ENCODE data around the gene IFI27.
"Not testable (repeated sequence)": the region's sequence is repeated elsewhere in the genome, so short reads cannot be mapped to it uniquely, and the experiment has no call there.

IFI27 gene

DNA sequence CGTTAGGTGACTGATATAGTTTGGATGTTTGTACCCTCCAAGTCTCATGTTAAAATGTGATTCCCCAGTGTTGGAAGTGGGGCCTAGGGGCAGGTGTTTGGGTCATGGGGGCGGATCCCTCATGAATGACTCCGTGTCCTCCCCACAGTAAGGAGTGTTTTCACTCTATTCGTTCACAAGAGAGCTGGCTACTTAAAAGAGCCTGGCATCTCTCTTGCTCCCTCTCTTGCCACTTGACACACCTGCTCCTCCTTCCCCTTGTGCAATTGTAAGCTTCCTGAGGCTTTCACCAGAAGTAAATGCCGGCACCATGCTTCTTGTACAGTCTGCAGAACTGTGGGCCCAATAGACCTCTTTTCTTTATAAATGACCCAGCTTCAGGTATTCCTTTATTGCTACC, 16.3 kb downstream of the IFI27 start:
- FAIRE-seq: no peak

DNA sequence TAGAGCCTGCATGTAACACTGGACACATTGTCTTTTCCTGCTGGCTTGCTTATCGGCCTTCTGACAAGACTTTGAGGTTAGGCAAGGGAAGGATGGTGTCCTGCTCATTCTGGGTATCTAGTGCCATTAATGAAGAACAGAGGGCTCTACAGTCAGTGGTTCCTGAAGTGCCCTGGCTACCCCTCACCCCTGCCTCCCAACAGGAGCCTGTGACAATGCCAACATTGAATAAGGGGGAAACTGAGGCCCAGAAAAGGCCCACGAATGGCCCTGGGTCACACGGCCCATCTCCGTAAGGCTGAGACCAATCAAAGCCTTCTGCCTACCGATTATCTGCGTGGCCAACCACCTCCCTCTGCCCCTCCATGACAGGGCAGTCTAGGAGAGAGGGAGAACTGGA, 16.8 kb downstream of the IFI27 start:
- FAIRE-seq: no peak

DNA sequence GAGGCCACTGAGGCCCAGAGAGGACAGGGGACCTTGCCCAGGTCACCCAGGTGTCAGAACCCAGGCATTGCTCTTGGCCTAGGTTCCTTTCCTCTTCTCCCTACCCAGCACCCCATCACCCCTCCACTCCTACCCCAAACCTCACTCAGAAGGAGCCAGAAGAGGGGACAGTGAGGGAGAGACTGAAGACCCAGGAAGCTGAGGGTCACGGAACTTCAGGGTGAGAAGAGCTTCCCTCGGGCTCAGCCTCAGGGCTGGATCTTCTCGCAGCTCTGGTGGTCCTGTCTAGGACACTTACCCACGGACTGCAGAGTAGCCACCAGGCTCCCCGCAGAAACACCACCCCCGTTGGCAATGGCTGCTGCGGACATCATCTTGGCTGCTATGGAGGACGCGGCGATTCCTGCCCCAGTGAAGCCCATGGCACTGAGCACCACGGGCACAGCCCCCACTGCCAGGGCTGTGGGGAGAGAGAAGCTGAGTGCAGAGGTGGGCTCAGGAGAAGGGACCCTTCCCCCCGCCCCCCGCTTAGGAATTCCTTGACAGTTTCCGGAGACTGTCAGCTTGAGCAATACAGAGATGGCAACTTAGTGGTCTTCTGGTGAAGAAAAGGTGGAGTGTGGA, 17.8 kb downstream of the IFI27 start:
- no peak for FAIRE-seq

DNA sequence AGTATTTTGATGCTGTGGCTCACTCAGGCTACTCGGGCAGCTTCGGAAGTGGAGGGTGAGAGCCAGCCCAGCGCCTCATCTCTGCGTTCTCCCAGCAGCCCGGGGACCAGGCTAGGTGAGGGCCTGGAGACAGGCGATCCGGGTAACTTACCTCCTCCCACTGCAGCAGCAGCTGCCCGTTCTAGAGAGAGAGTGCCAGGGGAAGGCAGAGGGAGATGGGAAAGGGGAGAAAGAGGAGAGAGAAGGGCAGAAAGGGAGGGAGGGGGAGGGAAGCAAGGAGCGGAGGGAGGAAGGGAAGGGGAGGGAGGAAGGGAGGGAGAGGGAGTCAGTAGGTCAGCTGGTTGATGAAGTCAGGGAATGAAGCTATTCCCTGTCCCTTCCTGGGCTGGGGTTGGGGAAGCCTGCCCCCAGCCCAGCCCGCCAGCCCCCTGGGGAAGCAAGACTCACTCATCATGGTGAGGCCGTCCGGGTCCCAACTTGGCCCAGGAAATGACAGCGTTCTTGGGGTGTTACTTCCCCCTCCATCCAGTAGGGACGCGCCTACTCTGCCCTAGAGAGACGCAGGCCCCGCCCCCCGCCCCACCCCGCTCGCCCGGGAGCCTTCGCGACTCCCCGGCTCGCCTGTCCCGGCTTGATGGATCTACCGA, 18.7 kb downstream of the IFI27 start, which contains the start of gene IFI27L2:
TSS of gene IFI27L2 (minus strand) at position 494 of the 647 bp plus-strand sequence. CDS start at position 454, 40 bp downstream.
- FAIRE-seq: no peak

DNA sequence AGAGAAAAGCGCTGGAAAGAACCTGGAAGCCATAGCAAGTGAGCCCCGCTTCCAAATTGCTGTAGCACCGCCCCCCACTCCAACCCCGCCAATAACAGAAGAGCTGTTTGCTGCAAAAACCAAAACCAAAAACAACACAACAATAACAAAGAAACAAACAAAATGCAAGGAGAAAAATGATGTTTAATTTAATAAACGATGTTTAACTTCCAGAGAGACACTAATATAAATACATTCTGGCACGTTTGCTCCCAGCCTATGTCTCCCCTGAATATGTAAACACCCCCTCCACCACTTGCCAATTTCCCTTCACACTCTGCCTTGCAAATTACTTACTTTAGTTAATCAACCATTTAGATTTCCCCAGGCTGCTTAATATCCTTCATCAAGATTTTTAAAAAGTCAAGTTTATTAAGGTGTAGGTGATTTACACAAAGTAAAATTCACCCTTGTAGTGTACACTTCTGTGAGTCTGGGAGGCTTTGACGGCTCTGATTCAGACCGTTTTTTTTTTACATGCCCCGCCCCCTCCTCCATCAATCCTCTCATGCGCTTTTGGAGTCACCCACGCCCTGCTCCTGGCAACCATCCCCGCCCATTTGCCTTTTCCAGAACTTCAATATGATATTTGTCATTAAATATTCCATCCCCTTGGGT, 19.4 kb downstream of the IFI27 start:
- FAIRE-seq: no peak

DNA sequence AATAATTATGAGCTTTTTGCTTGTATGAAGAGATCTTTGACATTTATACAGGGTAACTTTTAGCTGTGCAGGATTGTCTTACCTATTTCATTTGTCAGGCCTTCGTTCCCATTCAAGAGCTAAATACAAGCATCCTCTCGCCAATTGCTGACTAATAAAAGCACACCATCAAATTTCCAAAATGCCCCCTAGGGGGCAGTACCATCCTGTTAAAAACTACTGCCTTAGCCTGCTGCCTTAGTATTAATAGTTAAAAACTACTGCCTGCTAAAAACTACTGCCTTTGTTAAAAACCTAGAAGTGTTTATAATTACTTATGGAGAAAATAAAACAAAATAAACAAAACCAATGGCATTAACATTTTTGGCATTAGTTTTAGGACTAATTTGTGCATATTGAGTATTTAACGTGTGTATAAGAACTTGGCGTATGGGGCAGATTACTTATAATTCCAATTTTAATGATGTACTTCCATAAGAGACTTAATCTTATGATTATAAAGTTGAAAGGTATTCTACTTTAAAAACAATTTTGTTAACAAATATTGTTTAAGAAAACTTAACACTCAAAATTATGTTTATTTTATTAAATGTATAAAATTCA, 21.9 kb downstream of the IFI27 start:
- peak; percentile 93 for FAIRE-seq

DNA sequence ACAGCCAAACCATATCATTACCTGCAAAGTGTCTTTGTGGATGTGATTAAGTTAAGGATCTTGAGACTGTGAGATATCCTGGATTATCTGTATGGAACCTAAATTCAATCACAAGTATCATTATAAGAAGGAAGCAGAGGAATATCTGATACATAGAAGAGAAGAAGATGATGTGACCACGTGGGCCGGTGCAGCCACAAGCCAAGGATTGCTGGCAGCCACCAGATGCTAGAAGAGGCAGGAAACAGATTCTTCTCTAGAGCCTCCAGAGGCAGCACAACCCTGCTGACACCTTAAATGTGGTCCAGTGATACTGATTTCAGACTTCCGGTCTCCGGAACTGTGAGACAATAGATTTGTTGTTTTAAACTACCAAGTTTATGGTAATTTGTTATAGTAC, 24.9 kb downstream of the IFI27 start:
- no peak for FAIRE-seq

DNA sequence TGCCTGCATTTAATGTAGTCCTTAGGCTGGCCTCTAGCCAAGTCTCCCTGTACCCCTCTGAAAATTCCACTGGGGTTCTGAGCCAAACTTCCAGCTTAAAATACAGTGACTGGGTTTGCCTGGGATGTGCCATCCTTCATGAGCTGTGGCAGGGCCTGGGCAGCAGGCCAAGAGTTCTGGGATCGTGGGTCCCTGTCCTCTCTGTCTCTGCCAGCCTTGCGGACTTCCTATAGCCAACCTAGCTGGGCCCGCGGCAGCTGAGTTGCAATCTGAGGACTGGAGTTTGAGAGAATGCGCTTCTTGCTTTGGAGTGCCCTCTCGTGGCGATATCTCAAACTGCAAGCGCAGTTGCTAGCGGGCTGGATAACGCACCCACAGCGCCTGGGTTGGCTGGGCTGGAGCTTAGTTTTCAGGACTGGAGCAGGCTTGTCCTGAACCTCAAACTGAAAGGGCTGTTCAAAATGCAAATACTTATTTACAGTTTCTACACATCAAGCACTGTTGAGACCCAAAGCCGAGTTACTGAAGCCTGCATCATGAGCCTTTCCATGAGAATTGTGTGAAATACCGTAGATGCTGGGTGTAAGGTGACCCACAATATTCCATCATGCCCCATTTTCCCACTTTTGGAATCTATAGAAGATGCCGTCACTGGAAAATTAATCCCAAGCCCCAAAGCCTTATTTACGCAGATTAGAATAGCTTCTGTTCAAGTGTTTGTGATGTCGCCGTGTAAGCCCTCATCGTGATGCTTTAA, 26.2 kb downstream of the IFI27 start:
- FAIRE-seq: peak; percentile 90

DNA sequence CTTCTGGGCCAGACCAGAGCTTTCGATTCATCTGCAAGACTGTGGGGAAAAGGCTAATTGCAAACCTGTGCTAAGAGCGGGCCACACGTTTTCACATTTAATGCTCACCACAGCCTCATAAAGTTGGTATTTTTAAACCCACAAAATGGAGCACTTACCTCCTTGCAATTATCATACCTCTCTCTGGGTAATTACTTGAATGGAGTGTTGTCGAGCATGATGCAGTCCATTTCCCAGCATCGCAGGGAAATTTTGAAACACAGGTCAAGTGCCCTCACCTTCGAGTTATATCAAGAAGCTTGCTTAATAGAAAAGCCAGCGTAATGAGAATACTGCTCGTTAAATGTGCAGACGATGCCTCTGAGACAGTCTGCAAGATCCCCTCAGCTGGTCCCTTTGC, 27.7 kb downstream of the IFI27 start:
- no peak for FAIRE-seq

DNA sequence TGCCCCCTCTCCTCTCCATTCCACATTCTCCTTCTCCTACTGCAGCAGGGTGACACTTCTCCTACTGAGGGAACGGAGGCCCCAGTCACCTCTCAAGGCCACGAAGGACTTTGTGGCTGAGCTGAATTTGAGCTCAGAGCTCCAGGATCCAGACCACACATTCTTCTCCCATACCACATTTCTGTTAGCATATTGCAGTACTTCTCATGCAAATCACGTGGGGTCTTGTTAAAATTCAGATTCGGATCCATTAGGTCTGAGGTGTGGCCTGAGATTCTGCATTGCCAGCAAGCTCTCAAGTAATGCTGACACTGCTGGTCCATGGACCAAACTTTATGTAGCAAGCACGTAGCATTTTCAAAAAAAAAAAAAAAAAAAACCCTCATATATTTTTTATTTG, 28.5 kb downstream of the IFI27 start:
- FAIRE-seq: no peak

DNA sequence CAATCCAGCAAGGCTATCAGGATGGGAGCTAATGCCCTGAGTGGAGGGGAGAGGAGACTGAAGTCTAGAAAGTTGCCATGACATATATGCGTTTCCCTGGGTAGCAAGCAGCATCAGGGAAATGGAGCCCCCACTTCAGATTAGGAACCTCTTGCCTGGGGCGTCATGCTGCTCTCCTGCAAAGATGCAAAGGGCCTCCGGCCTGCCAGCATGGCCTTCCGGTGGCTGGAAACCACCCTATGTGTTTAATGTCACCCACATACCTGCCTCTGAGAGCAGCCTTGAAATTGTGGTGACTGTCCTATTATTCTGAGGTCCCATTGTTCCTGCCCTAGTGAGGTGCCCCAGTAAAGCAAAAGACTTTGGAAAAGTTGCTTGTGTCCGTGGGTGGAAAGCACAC, 28.9 kb downstream of the IFI27 start:
- no peak for FAIRE-seq

DNA sequence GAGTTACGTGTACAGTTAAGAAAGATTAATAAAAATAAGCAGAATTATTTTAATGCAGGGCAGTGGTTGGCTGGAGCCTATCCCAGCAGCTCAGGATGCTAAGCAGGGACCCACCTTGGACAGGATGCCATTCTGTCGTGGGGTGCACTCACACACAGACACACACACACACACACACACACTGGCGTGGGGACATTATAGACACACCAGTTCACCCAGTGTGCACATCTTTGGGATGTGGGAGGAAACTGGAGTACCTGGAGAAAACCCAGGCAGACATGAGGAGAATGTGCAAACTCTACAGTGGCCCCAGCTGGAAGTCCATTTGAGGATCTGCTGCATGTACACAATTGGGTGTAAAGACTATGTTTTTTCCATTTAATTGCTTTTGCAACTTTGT, 31.7 kb downstream of the IFI27 start:
- no peak for FAIRE-seq

DNA sequence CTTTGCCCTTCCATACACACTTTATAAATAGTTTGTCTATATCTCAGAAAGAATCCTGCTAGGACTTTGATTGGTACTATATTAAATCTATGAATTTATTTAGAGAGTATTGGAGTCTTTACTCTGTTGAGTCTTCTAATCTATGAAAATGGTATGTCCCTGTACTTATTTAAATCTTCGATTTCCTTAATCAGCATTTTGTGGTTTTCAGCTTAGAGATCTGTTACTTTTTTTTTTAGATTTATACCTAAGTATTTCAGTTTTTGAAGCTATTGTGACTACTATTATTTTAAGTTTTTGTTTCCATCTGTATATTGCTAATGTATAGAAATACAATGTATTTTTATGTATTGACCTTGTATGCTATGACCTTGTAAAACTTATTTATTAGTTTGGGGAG, 32.3 kb downstream of the IFI27 start:
- no peak for FAIRE-seq

DNA sequence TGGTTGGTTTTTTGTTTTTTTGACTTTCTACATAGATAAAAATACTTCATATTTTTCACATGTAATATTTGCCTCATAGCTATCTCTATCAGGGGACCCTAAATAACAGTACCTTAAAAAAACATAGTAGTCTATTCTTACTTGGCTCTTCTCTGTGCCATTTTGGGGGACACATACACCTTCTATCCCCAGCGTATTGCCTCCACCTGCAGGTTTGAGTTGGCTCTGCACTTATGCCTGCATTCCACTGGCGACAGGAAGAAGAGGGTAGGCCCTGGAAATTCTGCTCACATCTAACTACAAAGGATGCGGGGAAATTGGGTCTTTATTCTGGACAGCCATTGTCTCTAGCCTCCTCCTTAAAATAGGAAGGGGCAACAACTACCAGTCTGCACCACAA, 32.7 kb downstream of the IFI27 start:
- no peak for FAIRE-seq

DNA sequence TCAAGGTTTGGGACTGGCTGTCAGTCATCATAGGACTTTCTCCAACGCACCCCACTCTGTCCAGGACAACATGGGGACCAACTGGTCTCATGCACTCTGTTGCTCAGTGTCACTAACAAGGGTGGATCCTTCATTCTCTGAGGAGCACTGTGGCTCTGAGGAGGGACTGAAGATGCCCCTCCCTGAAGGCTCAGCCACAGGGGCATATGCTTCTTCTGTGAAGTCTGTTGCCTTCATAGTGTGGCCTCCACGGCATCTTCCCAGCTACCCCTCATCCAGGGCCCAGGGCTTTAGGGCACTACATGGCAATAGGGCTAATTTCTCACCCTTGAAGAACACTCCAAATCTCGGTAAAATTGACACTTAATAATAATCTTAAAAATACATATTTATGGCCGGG, 33.2 kb downstream of the IFI27 start:
- FAIRE-seq: no peak

DNA sequence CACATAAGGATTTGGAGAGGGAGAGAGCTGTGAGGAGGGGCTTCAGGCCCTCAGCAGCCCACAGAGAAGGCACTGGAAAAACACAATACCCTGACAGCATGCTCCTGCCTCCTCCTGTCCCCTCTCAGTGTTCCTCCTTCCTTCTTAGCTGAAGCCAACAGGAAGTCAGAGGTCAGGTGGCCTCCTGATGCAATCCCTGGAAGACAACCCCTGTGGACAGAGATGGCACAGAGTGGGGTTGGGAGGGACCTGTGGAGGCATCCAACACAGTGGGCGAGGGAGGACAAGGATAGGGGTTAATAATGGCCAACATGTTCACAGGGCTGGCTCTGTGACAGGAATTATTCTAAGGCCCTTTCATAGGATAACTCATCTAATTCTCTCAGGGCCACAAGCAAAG, 34.2 kb downstream of the IFI27 start:
- FAIRE-seq: no peak

DNA sequence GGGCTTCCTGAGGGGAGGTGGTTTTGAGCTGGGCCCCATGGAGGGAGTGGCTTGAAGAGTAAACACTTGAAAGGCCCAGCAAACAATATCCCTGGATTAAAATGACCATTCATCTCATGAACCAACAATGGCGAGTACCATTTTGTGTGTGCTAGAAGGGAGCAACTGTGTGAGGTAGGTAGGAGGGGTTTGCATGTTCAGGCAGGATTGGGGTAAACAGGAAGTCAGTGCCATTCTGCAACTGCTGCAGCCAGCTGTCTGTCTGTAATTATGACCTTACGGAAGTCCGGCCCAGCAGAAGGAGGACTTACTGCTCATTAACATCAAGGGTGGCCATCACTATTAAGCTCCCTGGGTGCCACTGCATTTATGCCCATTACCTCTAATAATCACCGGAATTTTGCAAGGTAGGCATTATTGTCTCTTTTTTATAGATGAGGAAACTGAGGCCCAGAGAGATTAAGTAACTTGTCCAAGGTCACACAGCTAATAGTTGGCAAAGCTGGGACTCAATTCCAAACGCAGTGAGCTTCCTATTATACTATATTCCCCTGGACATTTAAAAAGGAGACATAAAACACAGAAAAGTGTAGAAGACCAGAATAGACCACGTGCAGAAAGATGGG, 35.5 kb downstream of the IFI27 start:
- no peak for FAIRE-seq

DNA sequence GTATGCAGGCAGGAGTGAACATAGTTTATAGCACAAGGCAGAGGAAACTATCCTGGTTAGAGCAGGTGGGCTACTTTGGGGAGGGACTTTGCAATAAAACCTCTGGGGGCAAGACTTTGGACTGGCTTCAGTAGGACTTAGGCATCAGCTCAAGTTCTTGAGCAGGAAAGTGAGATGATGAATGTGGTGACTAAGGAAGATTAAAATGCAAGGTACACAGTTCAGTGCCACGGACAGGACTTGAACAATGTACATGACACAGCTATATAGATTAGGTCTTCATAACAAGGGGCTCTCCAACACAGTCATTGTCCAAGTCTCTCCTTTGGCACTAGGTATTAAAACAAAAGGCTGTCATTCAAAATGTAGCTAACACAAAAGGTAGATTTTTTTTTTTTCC, 42.1 kb downstream of the IFI27 start:
- FAIRE-seq: no peak

DNA sequence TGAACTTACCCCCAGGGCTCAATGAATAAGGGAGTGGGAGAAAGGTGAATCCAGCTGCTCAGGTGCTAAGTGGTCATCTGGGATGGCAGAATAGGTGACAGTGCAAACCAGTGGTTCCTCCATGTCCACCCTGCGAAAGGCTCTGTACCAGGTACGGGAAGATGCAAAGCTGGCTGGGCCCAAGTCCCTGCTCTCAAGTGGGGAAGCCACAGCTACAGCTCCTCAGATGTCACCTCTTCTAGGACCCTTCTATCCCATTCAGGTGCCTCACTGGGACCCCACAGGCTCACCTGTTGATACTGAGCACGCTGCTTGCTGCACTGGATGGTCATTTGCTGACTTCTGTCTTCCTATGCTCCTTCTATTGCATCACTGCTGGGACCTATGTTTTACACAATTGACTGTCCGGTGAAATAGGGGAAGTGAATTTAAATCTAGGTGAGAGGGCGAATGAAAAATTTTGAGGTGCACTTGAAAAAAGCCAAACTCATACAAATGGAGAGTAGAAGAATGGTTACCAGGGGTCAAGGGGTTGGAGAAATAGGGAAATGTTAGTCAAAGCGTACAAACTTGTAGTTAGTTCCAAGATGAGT, 43.3 kb downstream of the IFI27 start:
- FAIRE-seq: no peak

DNA sequence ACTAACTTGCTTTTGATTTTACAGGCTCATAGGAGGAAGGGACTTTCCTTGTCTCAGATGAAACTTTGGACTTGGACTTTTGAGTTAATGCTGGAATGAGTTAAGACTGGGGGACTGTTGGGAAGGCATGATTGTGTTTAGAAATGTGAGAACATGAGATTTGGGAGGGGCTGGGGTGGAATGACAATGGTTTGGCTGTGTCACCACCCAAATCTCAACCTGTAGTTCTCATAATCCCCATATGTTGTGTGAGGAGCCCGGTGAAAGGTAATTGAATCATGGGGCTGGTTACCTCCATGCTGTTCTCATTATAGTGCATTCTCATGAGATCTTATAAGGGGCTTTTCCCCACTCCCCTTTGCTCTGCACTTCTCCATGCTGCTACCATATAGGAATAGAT, 45.6 kb downstream of the IFI27 start:
- FAIRE-seq: not testable (repeated sequence)

DNA sequence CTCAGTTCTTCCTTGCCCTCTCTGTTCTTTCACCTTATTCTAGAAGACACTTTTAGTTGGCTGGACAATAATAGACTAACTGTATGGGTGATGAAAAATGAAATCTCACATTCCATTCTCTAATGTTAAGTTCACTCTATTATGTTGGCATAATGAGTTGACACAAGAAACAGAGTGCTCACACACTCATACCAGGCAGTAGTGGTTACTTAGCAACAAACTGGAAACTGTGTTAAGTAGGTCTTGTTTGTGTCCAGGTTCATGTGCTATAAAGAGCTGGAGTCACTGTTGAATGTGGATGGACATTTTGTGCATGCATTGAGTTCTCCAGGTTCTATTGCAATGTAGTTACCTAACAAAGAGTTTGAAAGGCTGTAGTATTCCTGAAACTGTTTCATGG, 46.7 kb downstream of the IFI27 start:
- FAIRE-seq: no peak

DNA sequence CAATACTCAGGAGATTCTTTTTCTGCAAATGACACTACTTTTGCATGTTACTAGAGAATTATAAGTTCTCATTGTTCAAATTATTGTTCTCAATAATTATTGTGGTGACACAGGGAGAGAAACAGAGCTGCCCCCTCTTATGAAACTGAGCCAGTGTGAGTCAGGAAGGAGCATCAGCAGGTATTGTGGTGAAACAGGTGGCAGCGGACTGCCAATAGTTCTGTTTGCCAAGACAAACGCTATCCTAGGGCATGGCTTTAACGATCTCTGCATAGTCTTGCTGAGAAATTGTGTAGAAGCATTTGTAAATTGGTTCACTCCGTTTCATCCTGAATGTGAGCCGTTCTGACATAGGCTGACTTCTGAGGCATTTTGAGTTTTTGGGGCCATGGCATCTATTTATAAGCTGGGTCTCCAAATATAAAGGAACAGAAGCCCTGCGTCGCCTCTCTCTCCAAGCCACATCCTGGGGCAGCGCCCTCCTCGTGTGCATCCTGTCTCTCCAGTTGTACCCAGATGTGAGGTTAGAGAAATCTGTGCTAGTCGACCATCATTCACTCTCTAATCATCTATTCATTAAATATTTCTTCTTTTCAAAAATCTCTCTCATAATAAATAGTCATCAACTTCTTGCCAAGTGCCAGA, 47.8 kb downstream of the IFI27 start:
- FAIRE-seq: no peak

Measured in G401.6 (cell line).